NCI-H82 (cell line): Measurements from ENCODE around the gene ZNF778.
"Not testable (repeated sequence)": the region's sequence is repeated elsewhere in the genome, so short reads cannot be mapped to it uniquely, and the experiment has no call there.

Source experiments
- DNase-seq: peaks from one replicate; lab custom pipeline; 2025; lab: John Stamatoyannopoulos, UW

ZNF778 gene

GRCh38 chr16:89257757-89258465, 40.4 kb downstream of the ZNF778 start:
- no peak for DNase-seq

- not testable (repeated sequence) for DNase-seq
Measured at GRCh38 chr16:89259901-89260300, 42.4 kb downstream of the ZNF778 start.

- no peak for DNase-seq
Measured at GRCh38 chr16:89261691-89262563, 44.4 kb downstream of the ZNF778 start.

- peak; percentile 20 for DNase-seq
Measured at GRCh38 chr16:89264800-89265550, 47.5 kb downstream of the ZNF778 start.

- DNase-seq = no peak
Measured at GRCh38 chr16:89265647-89266046, 48.1 kb downstream of the ZNF778 start.

- no peak for DNase-seq
Measured at GRCh38 chr16:89266521-89267134, 49.1 kb downstream of the ZNF778 start.

GRCh38 chr16:89267746-89268145, 50.2 kb downstream of the ZNF778 start:
- DNase-seq = not testable (repeated sequence)

- DNase-seq = no peak
Measured at GRCh38 chr16:89268585-89268984, 51.1 kb downstream of the ZNF778 start.

GRCh38 chr16:89268987-89269735, 51.7 kb downstream of the ZNF778 start:
- no peak for DNase-seq

GRCh38 chr16:89269805-89270665, 52.5 kb downstream of the ZNF778 start:
- no peak for DNase-seq

GRCh38 chr16:89270666-89271345, 53.3 kb downstream of the ZNF778 start:
- no peak for DNase-seq

- DNase-seq = no peak
Measured at GRCh38 chr16:89272631-89273030, 55.1 kb downstream of the ZNF778 start.

GRCh38 chr16:89273741-89274472, 56.4 kb downstream of the ZNF778 start:
- DNase-seq = no peak

- no peak for DNase-seq
Measured at GRCh38 chr16:89274561-89275283, 57.2 kb downstream of the ZNF778 start.

- DNase-seq = no peak
Measured at GRCh38 chr16:89275284-89275584, 57.7 kb downstream of the ZNF778 start.

GRCh38 chr16:89275837-89276720, 58.6 kb downstream of the ZNF778 start:
- DNase-seq = no peak

GRCh38 chr16:89277049-89277448, 59.5 kb downstream of the ZNF778 start:
- DNase-seq = no peak
